Measurements from ENCODE around the gene GNGT1.

DNA sequence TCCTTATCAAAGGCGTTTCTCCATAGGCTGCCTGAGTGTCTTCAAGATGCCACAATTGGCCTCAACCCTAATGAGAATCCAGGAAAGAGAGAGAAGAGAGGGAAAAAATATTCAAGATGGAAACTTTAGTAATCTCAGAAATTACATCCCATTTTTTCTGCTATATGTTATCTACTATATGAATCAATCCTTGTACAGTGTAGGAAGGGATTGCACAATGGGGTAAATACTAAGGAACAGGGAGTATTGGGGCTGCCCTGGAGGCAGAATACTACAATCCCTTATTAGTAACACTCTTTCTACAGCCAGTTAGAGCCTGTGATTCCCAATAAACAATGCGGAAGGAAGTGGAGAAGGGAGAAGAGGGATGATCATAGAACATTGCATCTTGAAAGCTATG, 43.7 kb upstream of the GNGT1 start:
- TF ChIP-seq TCF7L2 (IDR thresholded peaks at IDR 0.05; ENCODE audit: low read depth, low read length) (no peak), MLLT10 (CRISPR knock-in tag; IDR thresholded peaks at IDR 0.05) (no peak), EZH2 (conservative IDR thresholded peaks at IDR 0.05; ENCODE audit: low read depth, low read length) (no peak), NPAS2 (CRISPR knock-in tag; IDR thresholded peaks at IDR 0.05; ENCODE audit: borderline replicate concordance) (no peak)

Data from HepG2 (cell line).